ENCODE results near the gene TRIO. TPM values are rescaled to one million over a fixed set of nuclear protein-coding genes. Genes with fewer than 3 reads are reported as not detected.

Gene TRIO
- total RNA-seq, 1 experiment from 2014 or later: 68.4 TPM

DNA sequence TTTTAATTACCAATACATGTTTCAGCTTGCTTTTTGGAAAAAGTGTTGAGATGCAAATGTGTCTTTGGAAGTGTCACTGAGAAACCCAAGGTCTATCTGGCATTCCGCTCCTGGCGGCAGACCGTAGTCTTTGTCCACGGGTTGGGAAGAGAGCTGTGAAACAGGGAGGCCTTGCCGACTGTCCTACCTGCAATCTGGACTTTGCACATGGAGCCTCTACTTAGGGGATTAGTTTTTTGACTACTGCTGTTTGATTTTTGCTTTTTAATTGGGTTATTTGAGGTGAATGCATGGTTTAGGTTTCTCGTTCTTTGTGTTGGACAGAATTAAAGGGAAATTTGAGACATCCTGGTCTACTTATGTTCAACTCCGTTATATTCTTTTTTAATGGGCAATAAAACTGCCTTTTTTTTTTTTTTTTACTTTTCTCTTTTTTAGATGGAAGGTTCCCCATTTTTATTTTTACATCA lies 25.7 kb downstream of the TRIO start:
- Histone ChIP-seq H3K4me1 (ENCODE audit: control insufficient read depth in 1 of 2, insufficient read depth in 2 of 2, low read length in 2 of 2) (peaks cover 57 to 77% of the 10 kb centered on the region in 2 experiments), H3K4me3 (replicated peaks in 1 of 2; ENCODE audit: low read depth in 1 of 2, low read length in 2 of 2) (no peak overlapping the region), H3K36me3 (ENCODE audit: control insufficient read depth in 1 of 2, insufficient read depth in 2 of 2, low read length in 2 of 2) (peaks cover 0 to 8% of the 10 kb centered on the region in 2 experiments; a peak in 1 of 4 replicates), H2AFZ (ENCODE audit: low read depth, low read length, poor library complexity, severe bottlenecking) (no peak overlapping the region), H3K27me3 (ENCODE audit: insufficient read depth, low read length) (no peaks in the 10 kb centered on the region), H3K9ac (ENCODE audit: low read length) (no peak overlapping the region), H3K9me2 (ENCODE audit: insufficient read depth) (no peaks in the 10 kb centered on the region), H3K79me2 (ENCODE audit: insufficient read depth, low read length) (peaks cover 99% of the 10 kb centered on the region), H3K9me3 (ENCODE audit: control insufficient read depth in 1 of 2, insufficient read depth in 1 of 2, low read depth in 1 of 2, low read length in 2 of 2) (peaks cover 0 to 2% of the 10 kb centered on the region in 2 experiments; a peak in 1 of 4 replicates), H3K4me2 (ENCODE audit: low read length) (no peak overlapping the region), H4K20me1 (ENCODE audit: insufficient read depth) (peaks cover 29% of the 10 kb centered on the region; the same call in 1 of the 2 replicates), H3K27ac (ENCODE audit: low read depth, low read length) (no peak overlapping the region)
- RAD21 ChIA-PET (ENCODE audit: low non-redundant PET in 1 of 2, low total read pairs in 2 of 2, uncharacterized antibody in 2 of 2, unreplicated experiment in 2 of 2): no interaction called here
- BruUV-seq (replicated peaks): no TSS peak
- POLR2A ChIA-PET: no interaction called here
- DNase-seq (ENCODE audit: low read depth, low spot score) (no peak), ATAC-seq (no peak)
- intact Hi-C loops (cut with micrococcal nuclease): loop anchor here (5.0 kb wide), 1 partner anchor 132 kb away; no protein-coding TSS in a partner anchor
- TF ChIP-seq EZH2 (IDR thresholded peaks at IDR 0.05): no peak
- TF ChIP-seq SIN3A (IDR thresholded peaks at IDR 0.05; ENCODE audit: low read depth): no peak
- TF ChIP-seq JUND (IDR thresholded peaks at IDR 0.05): no peak
- TF ChIP-seq, protein P1, sequence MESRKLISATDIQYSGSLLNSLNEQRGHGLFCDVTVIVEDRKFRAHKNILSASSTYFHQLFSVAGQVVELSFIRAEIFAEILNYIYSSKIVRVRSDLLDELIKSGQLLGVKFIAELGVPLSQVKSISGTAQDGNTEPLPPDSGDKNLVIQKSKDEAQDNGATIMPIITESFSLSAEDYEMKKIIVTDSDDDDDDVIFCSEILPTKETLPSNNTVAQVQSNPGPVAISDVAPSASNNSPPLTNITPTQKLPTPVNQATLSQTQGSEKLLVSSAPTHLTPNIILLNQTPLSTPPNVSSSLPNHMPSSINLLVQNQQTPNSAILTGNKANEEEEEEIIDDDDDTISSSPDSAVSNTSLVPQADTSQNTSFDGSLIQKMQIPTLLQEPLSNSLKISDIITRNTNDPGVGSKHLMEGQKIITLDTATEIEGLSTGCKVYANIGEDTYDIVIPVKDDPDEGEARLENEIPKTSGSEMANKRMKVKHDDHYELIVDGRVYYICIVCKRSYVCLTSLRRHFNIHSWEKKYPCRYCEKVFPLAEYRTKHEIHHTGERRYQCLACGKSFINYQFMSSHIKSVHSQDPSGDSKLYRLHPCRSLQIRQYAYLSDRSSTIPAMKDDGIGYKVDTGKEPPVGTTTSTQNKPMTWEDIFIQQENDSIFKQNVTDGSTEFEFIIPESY (IDR thresholded peaks at IDR 0.05; ENCODE audit: extremely low read depth, insufficient replicate concordance, low read length): no peak
- no peak for TF ChIP-seq POLR2A (IDR thresholded peaks at IDR 0.05; ENCODE audit: borderline replicate concordance, extremely low read depth, insufficient read depth, insufficient read length)
- no peak for TF ChIP-seq CBX3 (IDR thresholded peaks at IDR 0.05; ENCODE audit: low read depth)
- no peak for TF ChIP-seq TCF7L2 (IDR thresholded peaks at IDR 0.05; ENCODE audit: borderline replicate concordance, extremely low read depth, insufficient read depth, insufficient read length)
- TF ChIP-seq, protein P2, sequence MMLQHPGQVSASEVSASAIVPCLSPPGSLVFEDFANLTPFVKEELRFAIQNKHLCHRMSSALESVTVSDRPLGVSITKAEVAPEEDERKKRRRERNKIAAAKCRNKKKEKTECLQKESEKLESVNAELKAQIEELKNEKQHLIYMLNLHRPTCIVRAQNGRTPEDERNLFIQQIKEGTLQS (IDR thresholded peaks at IDR 0.05): no peak
- TF ChIP-seq EZH2phosphoT487 (IDR thresholded peaks at IDR 0.05; ENCODE audit: borderline replicate concordance): no peak
- no peak for TF ChIP-seq ZNF274 (IDR thresholded peaks at IDR 0.05; ENCODE audit: low read depth, low read length)
- TF ChIP-seq, protein P3, sequence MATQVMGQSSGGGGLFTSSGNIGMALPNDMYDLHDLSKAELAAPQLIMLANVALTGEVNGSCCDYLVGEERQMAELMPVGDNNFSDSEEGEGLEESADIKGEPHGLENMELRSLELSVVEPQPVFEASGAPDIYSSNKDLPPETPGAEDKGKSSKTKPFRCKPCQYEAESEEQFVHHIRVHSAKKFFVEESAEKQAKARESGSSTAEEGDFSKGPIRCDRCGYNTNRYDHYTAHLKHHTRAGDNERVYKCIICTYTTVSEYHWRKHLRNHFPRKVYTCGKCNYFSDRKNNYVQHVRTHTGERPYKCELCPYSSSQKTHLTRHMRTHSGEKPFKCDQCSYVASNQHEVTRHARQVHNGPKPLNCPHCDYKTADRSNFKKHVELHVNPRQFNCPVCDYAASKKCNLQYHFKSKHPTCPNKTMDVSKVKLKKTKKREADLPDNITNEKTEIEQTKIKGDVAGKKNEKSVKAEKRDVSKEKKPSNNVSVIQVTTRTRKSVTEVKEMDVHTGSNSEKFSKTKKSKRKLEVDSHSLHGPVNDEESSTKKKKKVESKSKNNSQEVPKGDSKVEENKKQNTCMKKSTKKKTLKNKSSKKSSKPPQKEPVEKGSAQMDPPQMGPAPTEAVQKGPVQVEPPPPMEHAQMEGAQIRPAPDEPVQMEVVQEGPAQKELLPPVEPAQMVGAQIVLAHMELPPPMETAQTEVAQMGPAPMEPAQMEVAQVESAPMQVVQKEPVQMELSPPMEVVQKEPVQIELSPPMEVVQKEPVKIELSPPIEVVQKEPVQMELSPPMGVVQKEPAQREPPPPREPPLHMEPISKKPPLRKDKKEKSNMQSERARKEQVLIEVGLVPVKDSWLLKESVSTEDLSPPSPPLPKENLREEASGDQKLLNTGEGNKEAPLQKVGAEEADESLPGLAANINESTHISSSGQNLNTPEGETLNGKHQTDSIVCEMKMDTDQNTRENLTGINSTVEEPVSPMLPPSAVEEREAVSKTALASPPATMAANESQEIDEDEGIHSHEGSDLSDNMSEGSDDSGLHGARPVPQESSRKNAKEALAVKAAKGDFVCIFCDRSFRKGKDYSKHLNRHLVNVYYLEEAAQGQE (IDR thresholded peaks at IDR 0.05; ENCODE audit: low read depth): no peak
- no peak for TF ChIP-seq RAD21 (IDR thresholded peaks at IDR 0.05; ENCODE audit: low read depth)
- TF ChIP-seq ZFX (IDR thresholded peaks at IDR 0.05): no peak
- TF ChIP-seq, protein P4, sequence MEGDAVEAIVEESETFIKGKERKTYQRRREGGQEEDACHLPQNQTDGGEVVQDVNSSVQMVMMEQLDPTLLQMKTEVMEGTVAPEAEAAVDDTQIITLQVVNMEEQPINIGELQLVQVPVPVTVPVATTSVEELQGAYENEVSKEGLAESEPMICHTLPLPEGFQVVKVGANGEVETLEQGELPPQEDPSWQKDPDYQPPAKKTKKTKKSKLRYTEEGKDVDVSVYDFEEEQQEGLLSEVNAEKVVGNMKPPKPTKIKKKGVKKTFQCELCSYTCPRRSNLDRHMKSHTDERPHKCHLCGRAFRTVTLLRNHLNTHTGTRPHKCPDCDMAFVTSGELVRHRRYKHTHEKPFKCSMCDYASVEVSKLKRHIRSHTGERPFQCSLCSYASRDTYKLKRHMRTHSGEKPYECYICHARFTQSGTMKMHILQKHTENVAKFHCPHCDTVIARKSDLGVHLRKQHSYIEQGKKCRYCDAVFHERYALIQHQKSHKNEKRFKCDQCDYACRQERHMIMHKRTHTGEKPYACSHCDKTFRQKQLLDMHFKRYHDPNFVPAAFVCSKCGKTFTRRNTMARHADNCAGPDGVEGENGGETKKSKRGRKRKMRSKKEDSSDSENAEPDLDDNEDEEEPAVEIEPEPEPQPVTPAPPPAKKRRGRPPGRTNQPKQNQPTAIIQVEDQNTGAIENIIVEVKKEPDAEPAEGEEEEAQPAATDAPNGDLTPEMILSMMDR (IDR thresholded peaks at IDR 0.05 in 2 of 3, conservative IDR thresholded peaks at IDR 0.05 in 1 of 3; ENCODE audit: borderline replicate concordance in 1 of 3, insufficient read depth in 1 of 3, low read depth in 2 of 3, low read length in 2 of 3): no peak
- no peak for TF ChIP-seq POLR2AphosphoS5 (IDR thresholded peaks at IDR 0.05; ENCODE audit: low read depth, low read length)
- TF ChIP-seq EGR1 (IDR thresholded peaks at IDR 0.05; ENCODE audit: low read depth): no peak
- no peak for TF ChIP-seq CEBPB (IDR thresholded peaks at IDR 0.05; ENCODE audit: low read depth)
- TF ChIP-seq, protein P5, sequence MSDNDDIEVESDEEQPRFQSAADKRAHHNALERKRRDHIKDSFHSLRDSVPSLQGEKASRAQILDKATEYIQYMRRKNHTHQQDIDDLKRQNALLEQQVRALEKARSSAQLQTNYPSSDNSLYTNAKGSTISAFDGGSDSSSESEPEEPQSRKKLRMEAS (IDR thresholded peaks at IDR 0.05): no peak
- TF ChIP-seq FOSL1 (IDR thresholded peaks at IDR 0.05; ENCODE audit: low read depth): no peak
- CTCF ChIA-PET: no interaction called here

All from HCT116 (cell line).